Sigmoid colon (tissue), 7 donors: ENCODE data around the gene RAB4A. TPM values are rescaled to one million over a fixed set of nuclear protein-coding genes. Genes with fewer than 3 reads are reported as not detected.

ENCODE experiments used
- DNase-seq: peaks from one replicate; pipeline ENCODE4 v3.0.0-alpha.2; 2019
- H3K27ac ChIP-seq, 4 donors: fragments of 200-600 bp; sonication (generic); one replicate each; pipeline ENCODE4 v1.5.1; 2016 to 2019; ENCODE audit warnings: mild to moderate bottlenecking in 1 of 4
- H3K27me3 ChIP-seq, 3 donors: fragments of 200-600 bp; sonication (generic); one replicate each; pipeline ENCODE4 v1.5.1; 2019; ENCODE audit warnings: mild to moderate bottlenecking in 1 of 3
- H3K36me3 ChIP-seq, 4 donors: fragments of 200-600 bp; sonication (generic); one replicate each; pipeline ENCODE4 v1.5.1; 2016 to 2019
- H3K4me1 ChIP-seq, 4 donors: fragments of 200-600 bp; sonication (generic); one replicate each; pipeline ENCODE4 v1.5.1; 2017 to 2019
- H3K4me3 ChIP-seq, 4 donors: fragments of 200-600 bp; sonication (generic); one replicate each; pipeline ENCODE4 v1.5.1; 2017 to 2019; ENCODE audit warnings: mild to moderate bottlenecking in 2 of 4, moderate library complexity in 1 of 4
- H3K9me3 ChIP-seq, 4 donors: fragments of 200-600 bp in 3 of 4; sonication (generic) in 3 of 4; one replicate each; pipeline versions ENCODE4 v1.5.1 to v1.6.1; 2013 to 2019
- EP300 ChIP-seq, 4 donors: sonication (generic); formaldehyde crosslinking; IDR thresholded peaks; one replicate each; pipeline ENCODE4 v1.6.1; 2017; ENCODE audit warnings: antibody characterized with exemption in 4 of 4
- POLR2A ChIP-seq, 2 donors: fragments of 450-650 bp; IDR thresholded peaks; one replicate each; pipeline ENCODE4 v1.6.1; 2016; ENCODE audit warnings: antibody characterized with exemption in 2 of 2, mild to moderate bottlenecking in 2 of 2, moderate library complexity in 2 of 2
- POLR2AphosphoS5 ChIP-seq, 4 donors: sonication (generic); formaldehyde crosslinking; IDR thresholded peaks; one replicate each; pipeline ENCODE4 v1.6.1; 2017; ENCODE audit warnings: antibody characterized with exemption in 4 of 4
- WGBS, 2 donors: extraction: QIAGEN DNeasy Blood & Tissue Kit; methylation state at CpG; one replicate each; pipeline ENCODE4 v1.1.7; 2013; 5-methylcytosine and 5-hydroxymethylcytosine counted together
- intact Hi-C: fragments of 100-400 bp; cut with DNase I; formaldehyde crosslinking; loops from one replicate; pipeline ENCODE4 v1.15.1; 2023
- polyA plus RNA-seq, 3 donors: library from polyadenylated mRNA; stranded (reverse); fragments of 200-250 nt; gene quantifications; one replicate each; pipeline ENCODE4 v1.2.3, GENCODE V29; 2013
- total RNA-seq, 4 donors: library from RNA; depleted of rRNA; stranded (reverse); fragments of >200 nt; gene quantifications; one replicate each; pipeline ENCODE4 v1.1.0, GENCODE V29; 2016
- TF ChIP-seq, protein P1 (sequence below), 4 experiments: fragments of 450-650 bp in 3 of 4; fragments of 200-600 bp in 1 of 4; IDR thresholded peaks; one replicate each; pipeline ENCODE4 v1.5.1; 2016 to 2019; ENCODE audit warnings: antibody characterized with exemption in 4 of 4, mild to moderate bottlenecking in 3 of 4, moderate library complexity in 2 of 4
- donor health status: healthy with polysubstance abuse.
- donor health status: Bipolar disorder and iron deficiency.
- donor health status: healthy.

RAB4A gene
- total and polyA plus RNA-seq, 7 donors, result 35.8 to 83.7 (median 52.4) TPM

DNA sequence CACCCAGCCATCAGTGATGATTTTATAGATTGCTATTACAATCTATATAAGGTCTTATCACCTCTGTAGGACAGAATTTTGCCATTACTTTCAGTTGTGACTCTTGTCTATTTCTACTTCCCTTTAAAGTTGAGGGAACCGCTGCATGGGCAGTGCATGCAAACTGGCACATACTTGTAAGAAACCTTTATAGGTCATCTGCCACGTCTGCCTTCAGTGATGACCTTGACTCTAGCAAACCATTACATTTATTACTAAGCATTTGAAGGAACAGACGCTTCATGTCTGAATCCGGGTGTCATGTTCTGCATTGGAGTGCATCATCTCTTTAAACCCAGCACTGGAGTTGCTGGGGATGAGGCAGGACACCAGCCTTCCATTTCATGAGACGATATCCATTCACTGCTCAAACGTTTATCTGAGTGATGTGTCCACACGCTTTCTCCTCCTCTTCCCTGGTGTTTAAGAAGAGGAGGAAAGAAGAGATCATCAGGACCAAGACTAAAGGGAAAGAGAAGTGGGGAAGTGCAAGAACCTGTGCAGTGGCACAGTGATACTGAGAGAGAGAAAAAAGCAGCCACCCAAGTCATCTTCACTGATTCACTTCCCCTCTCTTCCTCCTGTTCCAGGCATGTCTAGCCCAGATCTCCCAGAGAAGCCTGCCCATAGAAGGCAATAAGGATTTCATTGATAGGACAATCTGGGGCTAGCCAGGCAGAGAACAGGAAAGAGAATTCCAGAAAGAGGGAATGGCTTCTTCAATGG is 57.9 kb downstream of the RAB4A start:
- H3K27ac ChIP-seq, result no peak overlapping the region
- no peak for TF ChIP-seq EP300 (IDR thresholded peaks at IDR 0.05)
- TF ChIP-seq, protein P1, sequence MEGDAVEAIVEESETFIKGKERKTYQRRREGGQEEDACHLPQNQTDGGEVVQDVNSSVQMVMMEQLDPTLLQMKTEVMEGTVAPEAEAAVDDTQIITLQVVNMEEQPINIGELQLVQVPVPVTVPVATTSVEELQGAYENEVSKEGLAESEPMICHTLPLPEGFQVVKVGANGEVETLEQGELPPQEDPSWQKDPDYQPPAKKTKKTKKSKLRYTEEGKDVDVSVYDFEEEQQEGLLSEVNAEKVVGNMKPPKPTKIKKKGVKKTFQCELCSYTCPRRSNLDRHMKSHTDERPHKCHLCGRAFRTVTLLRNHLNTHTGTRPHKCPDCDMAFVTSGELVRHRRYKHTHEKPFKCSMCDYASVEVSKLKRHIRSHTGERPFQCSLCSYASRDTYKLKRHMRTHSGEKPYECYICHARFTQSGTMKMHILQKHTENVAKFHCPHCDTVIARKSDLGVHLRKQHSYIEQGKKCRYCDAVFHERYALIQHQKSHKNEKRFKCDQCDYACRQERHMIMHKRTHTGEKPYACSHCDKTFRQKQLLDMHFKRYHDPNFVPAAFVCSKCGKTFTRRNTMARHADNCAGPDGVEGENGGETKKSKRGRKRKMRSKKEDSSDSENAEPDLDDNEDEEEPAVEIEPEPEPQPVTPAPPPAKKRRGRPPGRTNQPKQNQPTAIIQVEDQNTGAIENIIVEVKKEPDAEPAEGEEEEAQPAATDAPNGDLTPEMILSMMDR (IDR thresholded peaks at IDR 0.05), result no peak
- no peak for TF ChIP-seq POLR2AphosphoS5 (IDR thresholded peaks at IDR 0.05)
- TF ChIP-seq POLR2A (IDR thresholded peaks at IDR 0.05), result no peak
- no peak overlapping the region for H3K4me3 ChIP-seq
- H3K27me3 ChIP-seq, result no peaks in the 10 kb centered on the region
- H3K9me3 ChIP-seq, result no peaks in the 10 kb centered on the region
- H3K36me3 ChIP-seq, result peaks cover 0 to 11% (median 3%) of the 10 kb centered on the region in 4 donors
- DNase-seq, result no peak
- WGBS, 2 donors, result 81 to 86% methylated on average over 7 of the region's 7 CpGs
- intact Hi-C loops, result no loop called here
- no peaks in the 10 kb centered on the region for H3K4me1 ChIP-seq

DNA sequence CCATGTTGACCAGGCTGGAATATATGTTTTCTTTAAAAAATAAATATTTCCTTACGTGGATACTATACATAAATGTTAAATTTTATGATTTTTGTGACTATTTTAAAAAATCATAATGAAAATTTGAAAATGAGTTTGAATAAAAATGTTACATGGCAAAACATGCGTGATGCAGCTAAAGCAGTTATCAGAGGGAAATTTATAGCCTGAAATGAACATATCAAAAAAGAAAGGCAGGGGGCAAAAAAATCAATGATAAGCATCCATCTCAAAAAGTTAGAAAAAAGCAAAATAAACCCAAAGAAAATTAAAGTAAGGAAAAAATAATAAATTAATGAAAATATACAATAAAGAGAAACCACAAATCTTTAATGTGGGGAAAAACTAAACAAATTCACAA is 63.4 kb downstream of the RAB4A start:
- Histone ChIP-seq H3K4me1 (no peaks in the 10 kb centered on the region), H3K4me3 (no peak overlapping the region), H3K27ac (no peak overlapping the region), H3K36me3 (no peaks in the 10 kb centered on the region), H3K27me3 (no peaks in the 10 kb centered on the region), H3K9me3 (no peaks in the 10 kb centered on the region)
- DNase-seq, result no peak
- WGBS, 2 donors, result 67 to 97% methylated on average over 2 of the region's 2 CpGs
- no peak for TF ChIP-seq EP300 (IDR thresholded peaks at IDR 0.05)
- TF ChIP-seq POLR2A (IDR thresholded peaks at IDR 0.05), result no peak
- TF ChIP-seq POLR2AphosphoS5 (IDR thresholded peaks at IDR 0.05), result no peak
- TF ChIP-seq, protein P1 (IDR thresholded peaks at IDR 0.05), result no peak
- intact Hi-C loops, result no loop called here

DNA sequence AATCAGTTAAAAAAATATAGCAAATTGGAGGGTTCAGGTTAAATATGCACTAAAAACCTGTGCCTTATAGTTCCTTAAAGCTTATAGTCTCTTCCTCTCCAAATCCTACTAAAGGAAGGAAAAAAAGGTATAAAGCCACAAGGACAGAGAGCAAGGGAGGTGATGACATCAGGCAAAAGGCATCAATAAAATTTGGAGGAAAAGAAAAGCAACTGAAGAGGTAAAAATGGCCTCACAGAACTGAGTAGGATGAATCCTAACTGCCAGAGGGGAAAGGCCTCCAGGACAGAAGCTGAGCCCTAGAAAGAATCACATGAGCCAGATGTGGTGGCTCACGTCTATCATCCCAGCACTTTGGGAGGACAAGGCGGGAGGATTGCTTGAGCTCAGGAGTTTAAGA is 63.8 kb downstream of the RAB4A start:
- TF ChIP-seq POLR2AphosphoS5 (IDR thresholded peaks at IDR 0.05) (no peak), EP300 (IDR thresholded peaks at IDR 0.05) (no peak), POLR2A (IDR thresholded peaks at IDR 0.05) (no peak)
- TF ChIP-seq, protein P1 (IDR thresholded peaks at IDR 0.05), result no peak
- 95 to 96% methylated on average over 2 of the region's 2 CpGs for WGBS, 2 donors
- intact Hi-C loops, result no loop called here

DNA sequence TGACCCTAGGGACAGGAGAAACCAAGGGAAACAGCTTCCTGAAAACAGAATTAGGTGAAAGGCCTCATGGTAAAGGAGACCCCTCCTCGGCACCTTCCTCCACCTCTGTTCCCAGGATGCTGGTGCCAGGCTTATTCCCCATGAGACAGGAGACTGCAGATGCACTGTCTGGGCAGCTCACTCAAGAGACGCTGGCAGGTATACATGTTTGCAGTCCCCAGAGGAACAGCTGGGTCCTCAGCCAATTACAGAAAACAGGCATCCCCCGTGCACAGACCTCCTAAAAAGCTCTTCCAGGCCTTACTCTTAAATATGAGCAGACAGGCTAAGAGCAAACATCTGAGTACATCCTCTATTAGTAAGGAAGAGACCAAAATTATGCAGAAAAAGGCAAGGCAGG is 65.4 kb downstream of the RAB4A start:
- H3K27me3 ChIP-seq, result no peaks in the 10 kb centered on the region
- TF ChIP-seq POLR2A (IDR thresholded peaks at IDR 0.05), result no peak
- TF ChIP-seq, protein P1 (IDR thresholded peaks at IDR 0.05), result no peak
- H3K9me3 ChIP-seq, result no peaks in the 10 kb centered on the region
- H3K36me3 ChIP-seq, result no peaks in the 10 kb centered on the region
- no peak for DNase-seq
- intact Hi-C loops, result no loop called here
- no peak overlapping the region for H3K27ac ChIP-seq
- 82 to 91% methylated on average over 3 of the region's 3 CpGs for WGBS, 2 donors
- peaks cover 0 to 3% (median 3%) of the 10 kb centered on the region in 4 donors for H3K4me1 ChIP-seq
- no peak overlapping the region for H3K4me3 ChIP-seq

More for the DNA sequence above, 63.8 kb downstream of the RAB4A start:
- Histone ChIP-seq H3K27me3 (no peaks in the 10 kb centered on the region), H3K4me3 (no peak overlapping the region), H3K36me3 (no peaks in the 10 kb centered on the region), H3K9me3 (no peaks in the 10 kb centered on the region), H3K27ac (no peak overlapping the region), H3K4me1 (no peaks in the 10 kb centered on the region)
- DNase-seq, result no peak

DNA sequence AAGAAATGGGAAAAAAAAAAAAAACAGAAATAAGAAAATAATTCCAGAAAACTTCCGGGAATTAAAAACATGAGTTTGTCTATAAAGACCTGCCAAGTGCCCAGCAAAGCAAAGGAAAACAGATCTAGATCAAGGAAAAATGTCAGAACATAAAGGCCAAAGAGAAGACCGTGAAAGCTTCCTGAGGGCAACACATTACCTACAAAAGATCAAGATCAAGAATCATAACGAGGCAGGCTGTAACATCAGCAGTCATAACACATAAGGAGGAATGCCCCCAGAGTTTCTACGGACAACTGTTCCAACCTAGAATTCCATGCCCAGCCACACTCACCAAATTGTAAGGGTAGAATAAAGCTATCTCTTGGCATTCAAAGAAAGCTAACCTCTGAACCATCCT is 68.2 kb downstream of the RAB4A start:
- no peak for TF ChIP-seq EP300 (IDR thresholded peaks at IDR 0.05)
- no peak for DNase-seq
- peaks cover 0 to 21% (median 15%) of the 10 kb centered on the region in 4 donors for H3K4me1 ChIP-seq
- intact Hi-C loops, result no loop called here
- H3K27me3 ChIP-seq, result no peaks in the 10 kb centered on the region
- no peaks in the 10 kb centered on the region for H3K9me3 ChIP-seq
- WGBS, 2 donors, result 95 to 96% methylated on average over 4 of the region's 4 CpGs
- no peaks in the 10 kb centered on the region for H3K36me3 ChIP-seq
- no peak overlapping the region for H3K4me3 ChIP-seq
- no peak overlapping the region for H3K27ac ChIP-seq
